Upper lobe of left lung (tissue), 6 donors: ENCODE data around the gene ZBTB46. TPM values are rescaled to one million over a fixed set of nuclear protein-coding genes. Genes with fewer than 3 reads are reported as not detected.

ENCODE experiments used
- ATAC-seq, 2 donors: fragments of 200-7000 bp; cut with Tn5 transposase; one replicate each; pipeline ENCODE4 v1.9.1; 2022; ENCODE audit warnings: mild to moderate bottlenecking in 2 of 2, moderate library complexity in 2 of 2; ENCODE audit not compliant: low FRiP score in 2 of 2
- DNase-seq, 2 donors: peaks; one replicate each; pipeline ENCODE4 v3.0.0-alpha.2; 2019 to 2020
- H3K27ac ChIP-seq, 4 donors: fragments of 200-600 bp; sonication (generic); one replicate each; pipeline ENCODE4 v1.5.1; 2016 to 2019
- H3K27me3 ChIP-seq, 4 donors: fragments of 200-600 bp; sonication (generic); one replicate each; pipeline ENCODE4 v1.5.1; 2017 to 2019
- H3K36me3 ChIP-seq, 4 donors: fragments of 200-600 bp; sonication (generic); one replicate each; pipeline ENCODE4 v1.5.1; 2016 to 2019
- H3K4me1 ChIP-seq, 4 donors: fragments of 200-600 bp; sonication (generic); one replicate each; pipeline ENCODE4 v1.5.1; 2018 to 2019
- H3K4me3 ChIP-seq, 4 donors: fragments of 200-600 bp; sonication (generic); one replicate each; pipeline ENCODE4 v1.5.1; 2017 to 2019; ENCODE audit warnings: mild to moderate bottlenecking in 2 of 4, moderate library complexity in 1 of 4
- H3K9me3 ChIP-seq, 4 donors: fragments of 200-600 bp; sonication (generic); one replicate each; pipeline ENCODE4 v1.5.1; 2018 to 2019
- EP300 ChIP-seq, 4 donors: sonication (generic); formaldehyde crosslinking; IDR thresholded peaks; one replicate each; pipeline ENCODE4 v1.5.1; 2017; ENCODE audit warnings: antibody characterized with exemption in 4 of 4, control low read depth in 2 of 4
- POLR2A ChIP-seq, 4 donors: fragments of 450-650 bp; IDR thresholded peaks; one replicate each; pipeline ENCODE4 v1.5.1; 2016 to 2017; ENCODE audit warnings: antibody characterized with exemption in 4 of 4, mild to moderate bottlenecking in 2 of 4
- POLR2AphosphoS5 ChIP-seq, 2 donors: sonication (generic); formaldehyde crosslinking; IDR thresholded peaks; one replicate each; pipeline ENCODE4 v1.5.1; 2017; ENCODE audit warnings: antibody characterized with exemption in 2 of 2
- WGBS, 2 donors: methylation state at CpG; one replicate each; pipeline ENCODE4 v1.1.5; 2017 to 2018; 5-methylcytosine and 5-hydroxymethylcytosine counted together
- total RNA-seq, 6 donors: library from RNA; depleted of rRNA in 4 of 6; stranded (reverse); fragments of >200 nt in 4 of 6; gene quantifications; one replicate each; pipeline versions ENCODE4 v1.1.0 to v1.2.1, GENCODE V29; 2016 to 2021
- TF ChIP-seq, protein P1 (sequence below), 6 experiments: fragments of 450-650 bp in 4 of 6; fragments of 200-600 bp in 2 of 6; sonication (generic) in 2 of 6; IDR thresholded peaks; one replicate each; pipeline ENCODE4 v1.5.1; 2016 to 2019; ENCODE audit warnings: antibody characterized with exemption in 6 of 6
- donor health status: DM: no; HTN: no; CAD: no; lungs with moderate emphysema.
- donor health status: DM: no; HTN: yes; CAD: no; lungs with severe emphysema.

ZBTB46 gene
- total RNA-seq, 6 donors from 2014 or later = 7.6 to 25.3 (median 11.6) TPM

DNA sequence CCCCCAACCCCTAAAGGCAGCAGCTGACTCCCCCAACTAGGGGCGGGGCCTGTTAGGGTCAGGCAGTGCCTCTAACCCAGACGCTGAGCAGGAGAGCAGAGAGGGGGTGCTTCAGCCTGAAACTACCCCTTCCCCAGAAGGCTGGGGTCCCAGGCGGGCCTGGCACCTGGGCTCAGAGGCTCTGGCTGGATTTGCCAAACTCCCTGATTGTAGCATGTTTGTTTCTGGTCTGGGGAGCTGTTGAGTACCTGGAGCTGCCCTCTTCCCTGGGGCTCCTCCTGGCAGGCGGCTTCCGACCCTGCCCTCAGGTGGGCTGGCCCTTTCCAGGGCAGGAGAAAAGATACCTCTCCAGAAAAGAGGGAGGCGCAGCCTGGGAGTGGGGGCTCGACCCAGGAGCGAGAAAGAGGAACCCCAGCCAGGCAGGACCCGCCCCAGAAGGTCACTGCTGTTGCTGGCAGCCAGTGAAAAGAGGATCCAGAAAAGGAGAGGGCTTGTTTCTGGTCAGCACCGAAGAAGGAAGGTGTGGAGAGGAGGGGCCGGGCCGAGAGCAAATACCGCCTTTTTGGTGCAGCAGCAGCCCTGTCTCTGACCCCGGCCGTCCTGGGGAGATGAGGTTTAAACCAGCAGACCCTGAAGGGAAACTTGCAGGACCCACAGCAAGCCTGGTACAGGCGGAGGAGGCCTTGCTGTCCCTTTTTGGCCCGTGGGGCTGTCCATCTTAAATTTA, 29.4 kb upstream of the ZBTB46 start:
- Histone ChIP-seq H3K36me3 (peaks cover 0 to 19% (median 13%) of the 10 kb centered on the region in 4 donors), H3K4me3 (no peak overlapping the region), H3K27me3 (peaks cover 0 to 5% (median 0%) of the 10 kb centered on the region in 4 donors), H3K9me3 (no peaks in the 10 kb centered on the region), H3K4me1 (peaks cover 43 to 70% (median 46%) of the 10 kb centered on the region in 4 donors), H3K27ac (peak overlapping the region in 1 of 4 donors; percentile 60)
- WGBS, 2 donors = 58 to 67% methylated on average over 14 to 17 of the region's 17 CpGs
- DNase-seq = peak; percentile 56 to 67
- ATAC-seq = no peak
- TF ChIP-seq POLR2AphosphoS5 (IDR thresholded peaks at IDR 0.05) = no peak
- TF ChIP-seq, protein P1, sequence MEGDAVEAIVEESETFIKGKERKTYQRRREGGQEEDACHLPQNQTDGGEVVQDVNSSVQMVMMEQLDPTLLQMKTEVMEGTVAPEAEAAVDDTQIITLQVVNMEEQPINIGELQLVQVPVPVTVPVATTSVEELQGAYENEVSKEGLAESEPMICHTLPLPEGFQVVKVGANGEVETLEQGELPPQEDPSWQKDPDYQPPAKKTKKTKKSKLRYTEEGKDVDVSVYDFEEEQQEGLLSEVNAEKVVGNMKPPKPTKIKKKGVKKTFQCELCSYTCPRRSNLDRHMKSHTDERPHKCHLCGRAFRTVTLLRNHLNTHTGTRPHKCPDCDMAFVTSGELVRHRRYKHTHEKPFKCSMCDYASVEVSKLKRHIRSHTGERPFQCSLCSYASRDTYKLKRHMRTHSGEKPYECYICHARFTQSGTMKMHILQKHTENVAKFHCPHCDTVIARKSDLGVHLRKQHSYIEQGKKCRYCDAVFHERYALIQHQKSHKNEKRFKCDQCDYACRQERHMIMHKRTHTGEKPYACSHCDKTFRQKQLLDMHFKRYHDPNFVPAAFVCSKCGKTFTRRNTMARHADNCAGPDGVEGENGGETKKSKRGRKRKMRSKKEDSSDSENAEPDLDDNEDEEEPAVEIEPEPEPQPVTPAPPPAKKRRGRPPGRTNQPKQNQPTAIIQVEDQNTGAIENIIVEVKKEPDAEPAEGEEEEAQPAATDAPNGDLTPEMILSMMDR (IDR thresholded peaks at IDR 0.05) = no peak
- no peak for TF ChIP-seq EP300 (IDR thresholded peaks at IDR 0.05)
- no peak for TF ChIP-seq POLR2A (IDR thresholded peaks at IDR 0.05)

DNA sequence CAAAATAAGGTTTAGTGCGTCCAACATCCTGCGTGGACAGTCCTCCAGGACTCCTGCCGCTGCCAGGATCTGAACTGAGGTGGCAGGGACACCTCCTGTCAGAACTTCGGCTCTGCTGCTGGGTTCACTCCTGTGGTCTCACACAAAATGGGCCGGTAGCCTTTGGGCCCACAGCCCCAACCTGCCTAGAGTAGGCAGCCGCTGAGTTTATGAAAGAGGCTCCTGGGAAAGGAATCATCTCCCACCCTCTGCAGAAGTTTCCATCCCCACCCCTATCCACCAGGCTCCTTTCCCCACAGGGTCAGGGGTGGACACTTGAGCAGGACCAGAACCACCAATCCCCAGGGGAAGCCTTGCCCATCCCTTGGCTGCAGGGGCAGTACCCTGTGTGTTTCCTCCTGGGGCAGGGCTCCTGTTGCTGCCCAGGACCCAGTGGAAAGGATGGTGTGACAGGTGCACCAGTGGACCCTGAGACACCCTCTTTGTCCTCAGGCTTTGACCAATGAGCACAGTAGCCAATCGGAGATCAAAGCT, 28.2 kb upstream of the ZBTB46 start:
- DNase-seq = no peak
- WGBS, 2 donors = 45 to 50% methylated on average over 2 to 7 of the region's 7 CpGs
- peaks cover 0 to 19% (median 13%) of the 10 kb centered on the region in 4 donors for H3K36me3 ChIP-seq
- TF ChIP-seq, protein P1 (IDR thresholded peaks at IDR 0.05) = peak in 1 of 6 experiments; percentile 3
- no peak for TF ChIP-seq POLR2AphosphoS5 (IDR thresholded peaks at IDR 0.05)
- TF ChIP-seq POLR2A (IDR thresholded peaks at IDR 0.05) = no peak
- no peak for TF ChIP-seq EP300 (IDR thresholded peaks at IDR 0.05)
- no peak overlapping the region for H3K4me3 ChIP-seq
- H3K27me3 ChIP-seq = peaks cover 0 to 5% (median 0%) of the 10 kb centered on the region in 4 donors
- peaks cover 51 to 83% (median 59%) of the 10 kb centered on the region in 4 donors for H3K4me1 ChIP-seq
- H3K9me3 ChIP-seq = no peaks in the 10 kb centered on the region
- no peak for ATAC-seq
- peak overlapping the region; percentile 42 to 80 (median 66) for H3K27ac ChIP-seq

DNA sequence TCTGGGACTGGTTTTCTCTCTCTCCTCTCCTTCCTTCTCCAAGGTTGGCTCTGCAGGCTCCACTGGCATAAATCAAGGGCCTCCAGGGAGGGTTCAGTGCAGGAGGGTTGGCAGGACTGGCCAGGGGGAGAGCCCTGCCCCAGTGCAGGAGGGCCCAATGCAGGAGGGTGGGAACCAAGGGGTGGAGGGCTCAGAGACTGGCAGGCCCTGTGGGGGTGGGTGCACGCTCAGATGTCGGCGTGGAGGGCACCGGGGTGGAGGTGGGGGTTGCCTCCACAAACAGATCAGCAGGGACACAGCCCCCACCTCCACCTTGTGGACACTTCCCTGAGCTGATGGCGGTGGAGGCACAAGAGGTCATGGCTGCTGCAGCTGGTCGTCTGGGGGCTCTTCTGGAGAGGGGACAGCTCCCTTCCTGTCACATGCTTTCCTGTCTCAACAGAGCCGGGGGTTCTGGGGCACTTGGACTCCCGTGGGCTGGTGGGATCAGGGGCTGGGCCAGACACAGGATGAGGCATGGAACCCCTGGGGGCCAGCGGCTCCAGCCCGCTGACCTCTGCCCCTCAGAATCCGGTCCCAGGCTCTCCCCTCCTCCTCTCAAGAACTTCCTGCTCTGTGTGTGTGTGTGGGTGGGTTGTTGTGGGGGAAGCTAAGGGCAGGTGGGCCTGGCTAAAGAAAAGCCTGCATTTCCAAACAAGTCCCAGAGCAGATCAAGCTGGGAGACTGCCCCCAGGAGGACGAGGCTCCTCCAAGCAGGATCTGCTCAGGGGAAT, 27.5 kb upstream of the ZBTB46 start:
- DNase-seq (peak in 1 of 2 donors; percentile 72), ATAC-seq (peak; percentile 1 to 24)
- Histone ChIP-seq H3K27ac (peak overlapping the region; percentile 42 to 80 (median 66)), H3K4me3 (no peak overlapping the region), H3K4me1 (peaks cover 55 to 83% (median 62%) of the 10 kb centered on the region in 4 donors), H3K36me3 (peaks cover 0 to 19% (median 13%) of the 10 kb centered on the region in 4 donors), H3K27me3 (peaks cover 0 to 5% (median 0%) of the 10 kb centered on the region in 4 donors), H3K9me3 (no peaks in the 10 kb centered on the region)
- TF ChIP-seq POLR2AphosphoS5 (IDR thresholded peaks at IDR 0.05) (peak; percentile 10 to 19), EP300 (IDR thresholded peaks at IDR 0.05) (no peak), POLR2A (IDR thresholded peaks at IDR 0.05) (peak in 1 of 4 donors; percentile 3)
- TF ChIP-seq, protein P1 (IDR thresholded peaks at IDR 0.05) = peak in 2 of 6 experiments; percentile 19 to 28
- WGBS, 2 donors = 0 to 8% methylated on average over 5 to 11 of the region's 12 CpGs

DNA sequence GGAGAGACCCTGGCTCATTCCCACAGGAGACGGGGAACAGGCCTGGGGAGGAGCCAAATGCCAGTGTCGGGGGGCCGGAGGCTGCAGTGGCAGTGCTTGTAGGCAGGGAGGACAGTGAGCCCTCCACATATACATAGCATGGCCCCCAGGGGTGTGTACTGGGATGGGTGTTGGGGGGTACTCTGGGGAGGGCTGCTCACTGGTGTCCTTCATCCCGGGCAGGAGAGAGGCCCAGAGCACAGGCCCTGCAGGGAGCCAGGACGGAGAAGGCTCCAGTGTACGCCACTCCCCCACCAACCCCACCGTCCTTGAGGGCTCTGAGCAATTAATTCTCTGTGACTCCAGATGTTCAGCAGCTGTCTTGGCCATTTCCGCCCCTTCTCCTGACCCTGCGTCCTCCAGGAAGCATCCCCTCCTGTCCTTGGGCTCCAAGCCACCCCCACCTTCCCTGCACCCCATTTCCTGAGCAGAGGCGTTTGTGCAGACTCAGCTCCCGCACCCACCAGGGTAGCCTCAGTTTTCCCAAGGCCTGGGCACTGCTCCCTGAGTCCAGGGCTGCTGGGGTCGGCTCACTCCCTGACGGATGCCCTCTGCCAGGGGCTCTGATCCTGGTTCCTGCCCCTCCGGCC, 26.8 kb upstream of the ZBTB46 start:
- DNase-seq (peak in 1 of 2 donors; percentile 61), ATAC-seq (peak in 1 of 2 donors; percentile 7)
- H3K36me3 ChIP-seq = peaks cover 0 to 19% (median 13%) of the 10 kb centered on the region in 4 donors
- H3K27ac ChIP-seq = peak overlapping the region; percentile 42 to 80 (median 66)
- no peaks in the 10 kb centered on the region for H3K9me3 ChIP-seq
- WGBS, 2 donors = 30 to 34% methylated on average over 10 to 12 of the region's 14 CpGs
- TF ChIP-seq, protein P1 (IDR thresholded peaks at IDR 0.05) = no peak
- TF ChIP-seq POLR2A (IDR thresholded peaks at IDR 0.05) (no peak), POLR2AphosphoS5 (IDR thresholded peaks at IDR 0.05) (no peak), EP300 (IDR thresholded peaks at IDR 0.05) (no peak)
- H3K27me3 ChIP-seq = peaks cover 0 to 5% (median 0%) of the 10 kb centered on the region in 4 donors
- peaks cover 50 to 77% (median 58%) of the 10 kb centered on the region in 4 donors for H3K4me1 ChIP-seq
- no peak overlapping the region for H3K4me3 ChIP-seq
